Nephron progenitor cell (in vitro differentiated cells): ENCODE measurements around the gene TLE1.

Source experiments
- DNase-seq: peaks from one replicate; pipeline ENCODE4 v3.0.0; 2021
- H3K27ac Mint-ChIP-seq: 2 replicates; pipeline ENCODE4 v1.8.0; 2021; ENCODE audit warnings: mild to moderate bottlenecking, moderate library complexity, mixed read lengths
- H3K27me3 Mint-ChIP-seq: 2 replicates; pipeline ENCODE4 v1.8.0; 2021; ENCODE audit warnings: mild to moderate bottlenecking, low read depth, mixed read lengths; ENCODE audit not compliant: poor library complexity
- H3K36me3 Mint-ChIP-seq: 2 replicates; pipeline ENCODE4 v1.8.0; 2021; ENCODE audit warnings: low read depth, mixed read lengths
- H3K4me1 Mint-ChIP-seq: 2 replicates; pipeline ENCODE4 v1.8.0; 2021; ENCODE audit warnings: mixed read lengths
- H3K4me3 Mint-ChIP-seq: 2 replicates; pipeline ENCODE4 v1.8.0; 2021; ENCODE audit warnings: mild to moderate bottlenecking, moderate library complexity, mixed read lengths
- H3K9me3 Mint-ChIP-seq: 2 replicates; pipeline ENCODE4 v1.8.0; 2021; ENCODE audit warnings: mild to moderate bottlenecking, moderate library complexity, mixed read lengths
- TF ChIP-seq, protein P1 (sequence below): fragments of 200-600 bp; sonication (generic); IDR thresholded peaks from 2 replicates; pipeline ENCODE4 v1.5.0; 2021; ENCODE audit warnings: antibody characterized with exemption

TLE1 gene

DNA sequence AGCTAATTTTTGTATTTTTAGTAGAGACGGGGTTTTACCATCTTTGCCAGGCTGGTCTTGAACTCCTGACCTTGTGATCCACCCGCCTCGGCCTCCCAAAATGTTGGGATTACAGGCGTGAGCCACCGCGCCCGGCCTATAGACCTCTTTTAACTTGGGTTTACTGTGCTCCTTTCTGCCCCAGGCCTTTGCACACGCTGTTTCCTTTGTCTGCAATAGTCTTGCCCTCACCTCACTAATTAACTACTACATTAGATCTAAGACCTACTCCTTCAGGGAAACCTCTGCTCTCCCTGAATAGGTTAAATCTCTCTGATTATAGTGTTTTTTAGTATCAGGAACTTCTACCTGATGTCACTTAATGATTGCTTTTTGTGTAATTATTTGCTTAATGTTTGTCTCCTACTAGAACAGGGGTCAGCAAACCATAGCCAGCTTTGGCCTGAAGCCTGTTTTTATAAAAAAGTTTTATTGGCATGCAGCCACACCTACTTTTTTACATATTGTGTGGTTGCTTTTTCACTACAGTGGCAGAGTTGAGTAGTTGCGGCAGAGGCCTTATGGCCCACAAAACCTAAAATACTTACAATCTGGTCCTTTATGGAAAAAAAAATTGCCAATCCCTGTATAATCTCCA is 31.2 kb upstream of the TLE1 start:
- H3K4me3 Mint-ChIP-seq: no peak overlapping the region
- TF ChIP-seq, protein P1, sequence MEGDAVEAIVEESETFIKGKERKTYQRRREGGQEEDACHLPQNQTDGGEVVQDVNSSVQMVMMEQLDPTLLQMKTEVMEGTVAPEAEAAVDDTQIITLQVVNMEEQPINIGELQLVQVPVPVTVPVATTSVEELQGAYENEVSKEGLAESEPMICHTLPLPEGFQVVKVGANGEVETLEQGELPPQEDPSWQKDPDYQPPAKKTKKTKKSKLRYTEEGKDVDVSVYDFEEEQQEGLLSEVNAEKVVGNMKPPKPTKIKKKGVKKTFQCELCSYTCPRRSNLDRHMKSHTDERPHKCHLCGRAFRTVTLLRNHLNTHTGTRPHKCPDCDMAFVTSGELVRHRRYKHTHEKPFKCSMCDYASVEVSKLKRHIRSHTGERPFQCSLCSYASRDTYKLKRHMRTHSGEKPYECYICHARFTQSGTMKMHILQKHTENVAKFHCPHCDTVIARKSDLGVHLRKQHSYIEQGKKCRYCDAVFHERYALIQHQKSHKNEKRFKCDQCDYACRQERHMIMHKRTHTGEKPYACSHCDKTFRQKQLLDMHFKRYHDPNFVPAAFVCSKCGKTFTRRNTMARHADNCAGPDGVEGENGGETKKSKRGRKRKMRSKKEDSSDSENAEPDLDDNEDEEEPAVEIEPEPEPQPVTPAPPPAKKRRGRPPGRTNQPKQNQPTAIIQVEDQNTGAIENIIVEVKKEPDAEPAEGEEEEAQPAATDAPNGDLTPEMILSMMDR: no peak
- no peak overlapping the region for H3K27ac Mint-ChIP-seq
- peaks cover 11% of the 10 kb centered on the region for H3K4me1 Mint-ChIP-seq
- no peak for DNase-seq
- peaks cover 4% of the 10 kb centered on the region for H3K27me3 Mint-ChIP-seq
- no peaks in the 10 kb centered on the region for H3K36me3 Mint-ChIP-seq
- H3K9me3 Mint-ChIP-seq: peaks cover 7% of the 10 kb centered on the region

DNA sequence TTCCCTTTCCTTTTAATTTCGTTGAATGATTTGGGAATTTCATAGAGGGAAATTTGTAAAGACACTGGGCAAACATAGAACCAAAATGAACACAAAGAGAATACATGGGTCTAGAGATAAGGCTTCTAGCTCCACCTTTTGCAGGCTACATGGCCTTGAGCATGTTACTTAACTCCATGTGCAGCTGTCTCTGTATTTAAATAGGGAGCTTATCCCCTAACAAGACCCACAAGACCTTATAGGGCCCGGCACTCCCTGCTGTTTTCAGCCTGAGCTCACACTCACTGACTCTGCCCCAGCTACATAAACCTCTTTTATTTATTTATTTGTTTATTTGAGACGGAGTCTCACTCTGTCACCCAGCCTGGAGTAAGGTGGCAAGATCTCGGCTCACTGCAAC is 30.6 kb upstream of the TLE1 start:
- Mint-ChIP-seq H3K4me3 (no peak overlapping the region), H3K27ac (no peak overlapping the region), H3K4me1 (peaks cover 11% of the 10 kb centered on the region), H3K36me3 (no peaks in the 10 kb centered on the region), H3K9me3 (peaks cover 3% of the 10 kb centered on the region), H3K27me3 (peaks cover 4% of the 10 kb centered on the region)
- no peak for DNase-seq
- TF ChIP-seq, protein P1: no peak

DNA sequence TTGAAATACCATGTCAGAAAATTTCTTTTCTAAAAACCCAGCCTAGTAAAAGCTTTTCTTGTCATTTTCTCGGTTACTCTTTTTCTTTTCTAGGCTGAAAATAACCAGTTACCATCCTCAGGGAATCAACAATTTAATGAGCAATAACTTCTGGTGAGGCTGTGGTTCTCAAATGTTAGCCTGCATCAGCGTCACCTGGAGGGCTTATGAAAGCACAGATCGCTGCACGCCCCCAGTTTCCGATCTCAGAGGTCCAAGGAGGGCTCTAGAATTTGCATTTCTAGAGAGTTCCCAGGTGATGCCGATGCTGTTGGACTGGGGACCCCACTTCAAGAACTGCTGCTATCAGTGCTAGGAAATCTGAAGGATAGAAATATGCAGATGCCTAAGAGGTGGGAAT is 28.9 kb upstream of the TLE1 start:
- Mint-ChIP-seq H3K36me3 (no peaks in the 10 kb centered on the region), H3K27ac (no peak overlapping the region), H3K27me3 (peaks cover 7% of the 10 kb centered on the region), H3K4me1 (peaks cover 5% of the 10 kb centered on the region), H3K4me3 (no peak overlapping the region), H3K9me3 (peaks cover 3% of the 10 kb centered on the region)
- TF ChIP-seq, protein P1: no peak
- DNase-seq: no peak

DNA sequence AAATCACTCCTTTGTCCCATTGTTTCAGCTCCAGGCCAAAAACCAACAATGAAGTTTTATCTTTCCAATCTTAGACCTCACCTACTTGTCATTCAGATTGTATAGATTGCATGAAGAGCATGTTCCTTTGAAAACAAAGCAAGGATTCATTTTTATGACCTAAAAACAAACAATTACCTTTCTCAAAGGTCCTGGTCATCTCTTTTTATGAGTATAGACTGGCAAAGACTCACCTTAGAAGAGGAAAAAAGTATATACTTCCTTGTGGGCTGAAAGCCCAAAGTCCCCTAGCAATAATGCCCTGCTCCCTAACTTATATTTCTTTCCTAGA is 28.4 kb upstream of the TLE1 start:
- DNase-seq: no peak
- Mint-ChIP-seq H3K27me3 (peaks cover 10% of the 10 kb centered on the region), H3K27ac (no peak overlapping the region), H3K9me3 (peaks cover 3% of the 10 kb centered on the region), H3K36me3 (no peaks in the 10 kb centered on the region), H3K4me3 (no peak overlapping the region), H3K4me1 (peaks cover under 1% of the 10 kb centered on the region)
- TF ChIP-seq, protein P1: no peak

DNA sequence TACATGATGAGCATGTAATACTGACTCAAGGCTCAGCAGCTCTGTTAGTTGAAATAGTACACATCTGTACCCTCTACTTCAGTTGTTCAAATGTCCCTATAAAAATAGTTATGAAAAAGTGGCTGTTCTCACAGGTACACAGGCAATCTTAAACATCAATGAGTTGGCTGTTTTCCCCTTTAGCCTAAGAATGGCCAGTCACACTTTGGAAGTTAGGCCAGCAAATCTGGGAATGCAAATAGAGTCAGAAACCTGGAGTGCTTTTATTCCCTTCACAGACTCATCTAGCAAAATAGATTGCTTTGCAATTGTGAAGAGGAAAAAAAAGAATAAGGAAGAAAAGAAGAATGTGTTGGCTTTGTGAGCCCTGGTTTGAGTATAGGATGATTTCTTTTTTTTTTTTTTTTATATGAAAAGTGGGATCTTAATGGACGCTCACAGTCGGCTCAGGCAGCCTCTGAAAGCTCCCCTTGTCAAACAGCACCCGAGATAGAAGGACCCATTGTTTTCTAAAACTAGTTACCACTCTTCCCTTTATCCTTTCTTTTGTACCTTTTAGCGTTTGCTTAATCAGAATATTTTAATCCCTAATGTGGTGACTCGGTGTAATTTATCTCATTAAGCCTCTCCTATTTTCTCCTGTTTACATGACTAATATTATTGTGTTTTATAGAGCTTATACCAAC is 27.9 kb upstream of the TLE1 start:
- H3K4me3 Mint-ChIP-seq: no peak overlapping the region
- H3K9me3 Mint-ChIP-seq: peaks cover 3% of the 10 kb centered on the region
- no peak overlapping the region for H3K27ac Mint-ChIP-seq
- no peak for DNase-seq
- TF ChIP-seq, protein P1: no peak
- H3K4me1 Mint-ChIP-seq: peaks cover 4% of the 10 kb centered on the region
- peaks cover 10% of the 10 kb centered on the region for H3K27me3 Mint-ChIP-seq
- H3K36me3 Mint-ChIP-seq: no peaks in the 10 kb centered on the region

DNA sequence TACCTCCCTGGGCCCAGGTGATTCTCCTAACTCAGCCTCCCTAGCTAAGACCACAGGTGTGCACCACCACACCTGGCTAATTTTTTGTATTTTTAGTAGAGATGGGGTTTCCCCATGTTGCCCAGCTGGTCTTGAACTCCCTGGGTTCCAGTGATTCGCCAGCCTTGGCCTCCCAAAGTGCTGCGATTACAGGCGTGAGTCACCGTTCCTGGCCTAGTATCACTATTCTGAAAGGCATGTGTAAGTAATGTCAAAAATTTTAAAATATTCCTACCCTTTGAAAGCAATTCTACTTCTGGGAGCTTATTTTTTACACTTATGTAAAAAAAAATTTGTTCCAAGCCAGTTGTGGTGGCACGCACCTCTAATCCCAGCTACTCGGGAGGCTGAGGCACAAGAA is 27.1 kb upstream of the TLE1 start:
- TF ChIP-seq, protein P1: no peak
- Mint-ChIP-seq H3K27ac (no peak overlapping the region), H3K9me3 (no peaks in the 10 kb centered on the region), H3K4me3 (no peak overlapping the region), H3K4me1 (peaks cover 4% of the 10 kb centered on the region), H3K36me3 (no peaks in the 10 kb centered on the region), H3K27me3 (peaks cover 10% of the 10 kb centered on the region)
- DNase-seq: no peak
